ENCODE results near the gene STX1B.

- no peak for TF ChIP-seq CTCF (IDR thresholded peaks at IDR 0.05 in 4 of 5, conservative IDR thresholded peaks at IDR 0.05 in 1 of 5)
- TF ChIP-seq POLR2A (IDR thresholded peaks at IDR 0.05) = no peak
Observed at GRCh38 chr16:31025339-31025738, 14.9 kb upstream of the STX1B start.
